Measurements from ENCODE around the gene FAIM2.
"Not testable (repeated sequence)": the region's sequence is repeated elsewhere in the genome, so short reads cannot be mapped to it uniquely, and the experiment has no call there.

FAIM2 gene

GRCh38 chr12:49892732-49893317, 10.9 kb downstream of the FAIM2 start:
- DNase-seq = no peak

GRCh38 chr12:49892084-49892731, 11.5 kb downstream of the FAIM2 start:
- DNase-seq = no peak

DNA sequence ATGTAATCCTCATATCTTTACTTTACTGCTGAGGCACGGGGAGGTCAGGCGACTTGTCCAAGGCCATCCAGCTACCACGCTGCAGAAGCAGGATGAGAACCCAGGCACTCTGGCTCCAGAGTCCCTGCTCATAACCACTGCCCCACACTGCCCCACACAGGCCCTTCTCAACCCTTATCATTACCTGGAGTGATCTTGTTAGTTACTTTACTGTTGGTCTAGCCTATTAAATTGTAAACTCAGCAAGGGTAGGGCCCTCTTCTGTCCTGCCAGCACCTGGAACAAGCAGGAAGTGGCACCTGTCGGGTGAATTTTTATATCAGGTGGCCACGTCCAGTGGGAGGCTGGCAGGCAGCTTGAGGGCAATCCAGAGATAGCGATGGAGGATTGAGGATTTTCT, 12.2 kb downstream of the FAIM2 start:
- no peak for DNase-seq

- no peak for DNase-seq
Measured at GRCh38 chr12:49891012-49891411, 12.7 kb downstream of the FAIM2 start.

- no peak for DNase-seq
Measured at GRCh38 chr12:49890096-49890461, 13.6 kb downstream of the FAIM2 start.

GRCh38 chr12:49889361-49890095, 14.2 kb downstream of the FAIM2 start:
- DNase-seq = no peak

DNA sequence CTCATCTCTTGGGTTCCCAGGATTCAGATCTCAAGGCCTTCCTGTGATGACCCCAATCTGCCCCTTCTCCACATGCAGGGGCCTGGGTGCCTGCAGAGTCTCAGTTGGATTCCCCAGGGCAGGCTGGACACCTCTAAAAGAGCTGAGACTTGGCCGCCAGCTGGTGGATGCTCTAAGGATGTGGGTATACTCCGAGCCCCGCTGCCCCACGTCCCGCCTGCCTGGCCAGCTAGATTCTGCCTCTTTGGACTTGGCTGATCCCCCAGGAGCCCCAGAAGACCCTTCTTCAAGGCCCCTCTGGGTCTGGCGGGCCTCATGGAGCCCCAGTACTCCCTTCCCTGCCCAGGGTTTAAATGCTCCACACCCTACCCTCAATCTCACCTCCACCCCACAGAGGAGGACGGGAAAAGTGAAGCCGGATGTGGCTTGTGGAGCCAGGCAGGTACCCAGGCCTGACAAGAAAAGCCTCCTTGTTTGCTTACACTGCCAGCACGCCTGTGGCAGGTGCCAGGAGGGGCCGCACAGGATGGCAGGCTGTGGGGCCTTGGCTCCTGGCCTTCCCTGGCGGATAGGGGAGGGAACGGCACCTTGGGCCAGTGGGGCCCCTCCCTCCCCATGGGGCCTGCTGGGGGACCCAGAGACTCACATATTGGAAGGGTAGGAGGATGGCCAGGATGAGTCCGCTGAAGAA, 15.1 kb downstream of the FAIM2 start:
- no peak for DNase-seq

DNA sequence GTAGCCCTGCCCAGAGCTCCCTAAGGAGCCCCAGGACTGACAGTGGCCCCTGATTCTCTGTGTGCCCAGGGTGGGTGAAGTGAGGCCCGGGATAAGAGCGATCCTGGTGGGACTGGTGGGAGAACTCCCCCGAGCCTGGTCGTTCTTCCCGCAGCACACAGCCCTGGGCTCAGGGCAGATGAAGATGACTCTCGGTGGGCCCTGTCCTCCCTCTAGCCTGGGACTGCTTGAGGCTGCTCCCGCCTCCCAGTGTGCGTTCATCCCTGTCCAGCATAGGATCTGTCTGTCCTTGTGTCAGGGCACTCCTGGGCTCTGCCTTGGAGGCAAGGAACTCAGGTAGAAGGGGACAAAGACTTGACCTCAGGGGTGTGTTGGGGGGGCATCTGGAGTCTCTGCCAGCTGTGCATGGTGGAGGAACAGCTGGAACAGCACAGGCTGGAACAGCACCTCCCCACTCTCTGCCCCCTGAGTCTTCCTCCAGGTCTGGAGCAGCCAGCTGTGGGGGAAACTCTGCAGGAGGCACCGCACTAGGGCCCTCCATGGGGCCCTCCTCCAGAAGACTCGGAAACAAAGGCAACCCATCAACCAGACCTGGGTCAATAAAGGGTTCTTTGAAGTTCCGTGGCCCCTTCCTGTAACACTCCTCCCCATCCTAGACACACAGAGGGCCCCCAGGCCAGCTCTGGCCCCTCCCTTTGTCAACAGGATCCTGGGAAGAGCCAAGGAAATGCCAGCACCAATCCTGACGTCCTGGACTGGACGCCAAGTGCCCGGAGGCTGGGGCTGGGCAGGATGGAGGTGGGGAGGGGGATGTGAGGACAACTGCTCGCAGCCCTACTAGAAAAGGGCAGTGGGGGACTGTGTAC, 15.9 kb downstream of the FAIM2 start:
- no peak for DNase-seq

GRCh38 chr12:49887091-49887490, 16.6 kb downstream of the FAIM2 start:
- DNase-seq = no peak

- DNase-seq = no peak
Measured at GRCh38 chr12:49885663-49886461, 17.8 kb downstream of the FAIM2 start.

- no peak for DNase-seq
Measured at GRCh38 chr12:49885118-49885517, 18.6 kb downstream of the FAIM2 start.

DNA sequence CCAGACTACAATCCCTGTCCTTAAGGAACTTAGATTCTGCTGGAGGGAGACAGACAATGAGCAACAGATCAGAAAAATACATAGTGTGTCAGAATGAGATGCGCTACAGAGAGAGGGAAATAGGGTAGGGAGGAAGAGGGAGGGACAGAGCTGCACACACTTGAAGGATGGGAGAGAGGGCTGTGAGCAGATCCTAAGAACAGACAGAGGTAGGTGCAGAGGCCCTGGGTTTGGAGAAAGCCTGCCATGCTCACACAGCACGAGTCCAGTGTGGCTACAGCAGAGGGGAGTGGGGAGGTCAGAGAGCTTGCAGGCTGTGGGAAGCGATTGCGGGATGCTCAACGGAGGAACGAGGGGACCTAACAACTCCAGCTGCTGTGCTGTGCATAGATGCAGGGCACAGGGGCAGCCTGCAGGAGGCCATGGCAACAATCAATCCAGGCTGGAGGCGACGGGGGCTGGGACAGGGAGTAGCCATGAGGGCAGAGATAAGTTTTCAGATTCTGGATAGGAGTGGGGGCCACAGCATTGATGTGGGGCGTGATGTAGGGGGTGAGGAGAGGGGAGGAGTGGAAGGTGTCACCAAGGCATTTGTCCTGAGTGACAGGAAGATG, 20.7 kb downstream of the FAIM2 start:
- DNase-seq = no peak

DNA sequence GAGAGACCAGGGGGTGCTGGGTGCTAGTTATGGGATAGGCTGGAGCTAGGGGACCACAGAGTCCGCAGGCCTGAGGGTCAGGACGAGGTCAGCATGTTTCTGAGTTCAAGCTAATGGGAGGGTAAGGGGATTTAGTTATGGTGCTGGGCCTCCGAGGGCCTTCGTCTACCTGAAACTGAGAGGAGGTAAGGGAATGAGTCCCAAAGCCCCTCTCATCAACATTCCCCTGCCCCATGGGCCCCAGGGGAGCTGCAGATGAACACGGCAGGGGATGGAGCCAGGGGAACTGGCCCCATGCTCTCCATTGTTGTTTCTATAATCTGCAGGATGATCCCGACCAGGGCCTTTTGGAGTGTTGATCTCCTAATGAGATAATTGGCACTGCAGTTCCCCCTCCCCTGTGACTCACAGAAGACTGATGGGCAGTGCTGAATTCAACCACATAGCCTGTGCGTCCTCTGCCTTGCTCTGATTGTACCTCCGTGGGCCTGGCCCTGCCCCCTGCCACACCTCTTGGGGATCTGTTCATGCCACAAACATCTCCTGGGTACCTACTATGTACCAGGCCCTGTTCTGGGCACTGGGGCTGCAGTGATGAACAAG, 21.4 kb downstream of the FAIM2 start:
- DNase-seq = no peak

DNA sequence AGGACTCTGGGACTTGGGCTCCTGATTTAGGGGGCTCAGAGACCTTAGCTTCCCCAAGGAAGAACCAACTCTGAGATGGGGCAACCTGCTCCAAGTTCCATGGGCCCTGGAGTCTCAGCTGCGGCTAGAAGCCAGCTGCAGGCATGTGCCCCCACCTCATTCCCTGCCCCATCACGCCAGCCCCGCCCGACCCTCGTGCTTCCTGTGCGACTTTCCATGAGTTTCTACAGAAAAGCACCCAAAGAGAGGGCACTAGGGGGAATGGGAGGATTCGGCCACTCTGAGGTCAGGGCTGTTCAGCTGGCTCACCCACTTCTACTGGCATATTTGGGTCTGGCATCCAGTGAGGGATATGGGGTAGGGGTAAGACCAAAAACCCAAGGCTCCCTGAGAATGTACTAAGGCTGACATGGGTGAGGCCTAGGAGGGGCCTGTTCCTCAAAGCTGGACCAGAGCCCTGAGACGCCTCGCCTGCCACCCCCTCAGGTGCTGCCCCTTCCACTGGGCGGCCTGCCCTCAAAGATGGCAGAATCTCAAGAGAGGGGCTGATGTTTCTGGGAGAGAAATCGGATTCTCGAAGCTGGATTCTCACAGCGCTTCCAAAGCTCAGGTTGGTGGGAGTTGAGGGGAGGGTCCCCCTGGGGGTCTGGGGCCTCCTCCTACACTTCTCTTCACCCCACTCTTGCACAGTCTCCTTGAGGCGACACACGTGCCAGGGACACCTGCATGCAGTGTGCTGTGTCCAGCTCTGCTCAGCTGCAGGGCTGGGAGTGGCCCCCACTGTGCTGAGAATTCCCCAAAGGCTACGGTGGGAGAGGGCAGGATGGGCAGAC, 22.1 kb downstream of the FAIM2 start:
- DNase-seq = no peak

- DNase-seq = no peak
Measured at GRCh38 chr12:49880756-49881414, 22.8 kb downstream of the FAIM2 start.

DNA sequence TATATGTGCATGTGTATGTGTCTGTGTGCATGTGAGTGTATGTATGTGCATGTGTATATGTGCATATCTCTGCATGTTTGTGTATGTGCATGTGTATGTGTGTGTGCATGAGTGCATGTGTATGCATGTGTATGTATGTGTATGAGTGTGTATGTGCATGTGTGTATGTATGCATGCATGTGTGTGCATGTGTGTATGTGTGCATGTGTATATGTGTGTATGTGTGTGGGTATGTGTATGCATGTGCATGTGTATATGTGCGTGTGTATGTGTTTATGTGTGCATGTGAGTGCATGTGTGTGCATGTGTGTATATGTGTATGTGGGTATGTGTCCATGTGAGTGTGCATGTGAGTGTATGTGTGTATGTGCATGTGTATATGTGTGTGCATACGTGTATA, 24.6 kb downstream of the FAIM2 start:
- not testable (repeated sequence) for DNase-seq

GRCh38 chr12:49878021-49878420, 25.7 kb downstream of the FAIM2 start:
- DNase-seq = no peak

DNA sequence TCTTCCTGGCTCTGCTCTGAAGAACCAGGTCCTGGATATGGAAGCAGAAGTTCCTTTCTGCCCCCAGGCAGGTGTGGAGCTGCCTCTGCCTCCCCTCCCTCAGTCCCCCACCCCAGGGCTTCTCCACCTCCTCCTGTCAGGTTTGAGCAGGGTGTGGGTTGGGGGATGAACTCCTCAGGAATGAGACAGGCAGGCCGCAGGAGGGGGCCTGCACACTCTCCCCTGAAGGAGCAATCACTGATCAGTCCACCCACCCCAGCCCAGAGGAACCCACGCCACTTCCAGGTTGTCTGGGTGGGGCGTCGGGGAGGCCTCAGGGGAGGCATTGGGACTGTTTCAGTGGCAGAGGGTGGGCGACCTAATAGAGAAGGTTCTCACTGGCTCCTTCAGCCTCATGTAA, 26.6 kb downstream of the FAIM2 start:
- no peak for DNase-seq

DNA sequence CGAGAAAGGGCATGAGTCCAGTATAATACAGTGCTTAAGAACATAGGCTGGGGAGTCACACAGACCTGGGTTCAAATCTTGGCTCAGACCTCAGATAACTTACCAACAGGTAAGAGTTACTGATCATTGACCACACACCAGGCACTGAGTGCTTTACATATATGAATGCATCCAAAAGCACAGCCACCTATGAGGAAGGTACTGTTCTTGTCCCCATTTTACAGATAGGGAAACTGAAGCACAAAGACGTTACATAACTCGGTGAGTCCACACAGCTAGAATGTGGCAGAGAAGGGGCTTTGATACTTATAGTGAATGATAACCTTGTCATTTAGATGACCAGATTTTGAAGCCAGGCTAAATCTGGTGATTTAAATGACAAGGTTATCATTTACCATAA, 27.6 kb downstream of the FAIM2 start:
- DNase-seq = no peak

All from activated naive CD4-positive, alpha-beta T cell (primary cell).